Tibial artery (tissue), 4 donors: ENCODE results near the gene CFAP74.

Source experiments
- DNase-seq, 2 donors: peaks; one replicate each; pipeline ENCODE4 v3.0.0-alpha.2; 2019
- H3K27ac ChIP-seq, 2 donors: fragments of 200-600 bp; sonication (generic) in 1 of 2; 1 replicate in 1 of 2; 2 replicates in 1 of 2; pipeline ENCODE4 v1.5.1; 2018 to 2019; ENCODE audit warnings: mild to moderate bottlenecking in 1 of 2
- H3K27me3 ChIP-seq, 2 donors: fragments of 200-600 bp; sonication (generic) in 1 of 2; one replicate each; pipeline versions ENCODE4 v1.5.1 to v1.6.0; 2016 to 2019
- H3K36me3 ChIP-seq, 3 donors: fragments of 200-600 bp; sonication (generic) in 2 of 3; one replicate each; pipeline ENCODE4 v1.5.1; 2016 to 2019; ENCODE audit warnings: mild to moderate bottlenecking in 2 of 3
- H3K4me1 ChIP-seq, 4 donors: fragments of 200-600 bp; sonication (generic) in 2 of 4; 1 replicate in 3 of 4; 2 replicates in 1 of 4; pipeline ENCODE4 v1.5.1; 2016 to 2019
- H3K4me3 ChIP-seq, 2 donors: fragments of 200-600 bp; sonication (generic) in 1 of 2; 1 replicate in 1 of 2; 2 replicates in 1 of 2; pipeline ENCODE4 v1.5.1; 2018 to 2019; ENCODE audit warnings: mild to moderate bottlenecking in 2 of 2
- H3K9me3 ChIP-seq, 3 donors: fragments of 200-600 bp; sonication (generic) in 1 of 3; one replicate each; pipeline ENCODE4 v1.5.1; 2016 to 2019
- intact Hi-C: fragments of 100-400 bp; cut with DNase I; formaldehyde crosslinking; loops from one replicate; pipeline ENCODE4 v1.15.0; 2023; ENCODE audit warnings: low total_unique reads
- TF ChIP-seq, protein P1 (sequence below), 2 experiments: fragments of 200-600 bp in 1 of 2; fragments of 450-650 bp in 1 of 2; IDR thresholded peaks; one replicate each; pipeline ENCODE4 v1.5.1; 2017 to 2019; ENCODE audit warnings: antibody characterized with exemption in 2 of 2, mild to moderate bottlenecking in 1 of 2, moderate library complexity in 1 of 2

Gene CFAP74

DNA sequence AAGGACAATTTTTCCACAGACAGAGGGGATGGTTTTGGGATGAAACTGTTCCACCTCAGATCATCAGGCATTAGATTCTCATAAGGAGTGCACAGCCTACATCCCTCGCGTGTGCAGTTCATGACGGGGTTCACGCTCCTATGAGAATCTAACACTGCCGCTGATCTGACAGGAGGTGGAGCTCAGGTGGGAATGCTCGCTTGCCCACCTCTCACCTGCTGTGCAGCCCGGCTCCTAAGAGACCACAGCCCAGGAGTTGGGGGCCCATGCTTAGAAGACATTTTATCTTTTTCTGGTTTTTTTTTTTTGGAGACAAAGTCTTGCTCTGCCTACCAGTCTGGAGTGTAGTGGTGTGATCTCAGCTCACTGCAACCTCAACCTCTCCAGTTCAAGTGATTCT lies 128.7 kb downstream of the CFAP74 start:
- H3K27me3 ChIP-seq = no peaks in the 10 kb centered on the region
- peaks cover 0 to 99% (median 46%) of the 10 kb centered on the region in 4 donors for H3K4me1 ChIP-seq
- no peaks in the 10 kb centered on the region for H3K9me3 ChIP-seq
- H3K36me3 ChIP-seq = peaks cover 0 to 11% (median 8%) of the 10 kb centered on the region in 3 donors
- no peak for DNase-seq
- H3K4me3 ChIP-seq = no peak overlapping the region
- intact Hi-C loops = no loop called here
- TF ChIP-seq, protein P1, sequence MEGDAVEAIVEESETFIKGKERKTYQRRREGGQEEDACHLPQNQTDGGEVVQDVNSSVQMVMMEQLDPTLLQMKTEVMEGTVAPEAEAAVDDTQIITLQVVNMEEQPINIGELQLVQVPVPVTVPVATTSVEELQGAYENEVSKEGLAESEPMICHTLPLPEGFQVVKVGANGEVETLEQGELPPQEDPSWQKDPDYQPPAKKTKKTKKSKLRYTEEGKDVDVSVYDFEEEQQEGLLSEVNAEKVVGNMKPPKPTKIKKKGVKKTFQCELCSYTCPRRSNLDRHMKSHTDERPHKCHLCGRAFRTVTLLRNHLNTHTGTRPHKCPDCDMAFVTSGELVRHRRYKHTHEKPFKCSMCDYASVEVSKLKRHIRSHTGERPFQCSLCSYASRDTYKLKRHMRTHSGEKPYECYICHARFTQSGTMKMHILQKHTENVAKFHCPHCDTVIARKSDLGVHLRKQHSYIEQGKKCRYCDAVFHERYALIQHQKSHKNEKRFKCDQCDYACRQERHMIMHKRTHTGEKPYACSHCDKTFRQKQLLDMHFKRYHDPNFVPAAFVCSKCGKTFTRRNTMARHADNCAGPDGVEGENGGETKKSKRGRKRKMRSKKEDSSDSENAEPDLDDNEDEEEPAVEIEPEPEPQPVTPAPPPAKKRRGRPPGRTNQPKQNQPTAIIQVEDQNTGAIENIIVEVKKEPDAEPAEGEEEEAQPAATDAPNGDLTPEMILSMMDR (IDR thresholded peaks at IDR 0.05) = no peak
- no peak overlapping the region for H3K27ac ChIP-seq

DNA sequence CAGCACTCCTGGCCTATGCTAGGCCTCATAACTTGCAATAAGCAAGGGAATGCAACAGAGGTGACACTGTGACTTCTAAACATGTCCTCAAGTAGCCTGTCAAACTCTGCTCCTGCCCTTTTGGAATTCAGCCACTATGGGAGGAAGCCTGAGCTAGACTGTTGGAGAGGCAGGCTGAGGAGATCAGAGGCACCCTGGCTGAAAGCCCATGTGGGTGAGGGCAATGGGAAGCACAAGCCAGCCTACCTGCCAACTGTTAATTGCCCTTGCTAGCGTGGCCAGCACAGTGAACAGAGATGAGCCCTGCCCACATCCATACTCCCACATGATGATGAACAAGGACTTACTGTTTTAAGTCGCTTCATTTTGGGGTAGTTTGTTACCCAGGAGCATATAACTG lies 130.4 kb downstream of the CFAP74 start:
- no peaks in the 10 kb centered on the region for H3K27me3 ChIP-seq
- H3K4me3 ChIP-seq = no peak overlapping the region
- no peaks in the 10 kb centered on the region for H3K9me3 ChIP-seq
- TF ChIP-seq, protein P1 (IDR thresholded peaks at IDR 0.05) = no peak
- no peak overlapping the region for H3K27ac ChIP-seq
- DNase-seq = no peak
- H3K36me3 ChIP-seq = peaks cover 0 to 11% (median 8%) of the 10 kb centered on the region in 3 donors
- intact Hi-C loops = no loop called here
- H3K4me1 ChIP-seq = peaks cover 0 to 98% (median 42%) of the 10 kb centered on the region in 4 donors

- intact Hi-C loops = no loop called here
- TF ChIP-seq, protein P1 (IDR thresholded peaks at IDR 0.05) = no peak
- Histone ChIP-seq H3K4me1 (peaks cover 0 to 98% (median 41%) of the 10 kb centered on the region in 4 donors), H3K9me3 (no peaks in the 10 kb centered on the region), H3K27me3 (no peaks in the 10 kb centered on the region), H3K27ac (no peak overlapping the region), H3K4me3 (no peak overlapping the region), H3K36me3 (peaks cover 0 to 11% (median 8%) of the 10 kb centered on the region in 3 donors)
- no peak for DNase-seq
Measured at GRCh38 chr1:1872329-1872994, 131.1 kb downstream of the CFAP74 start.
